Measurements from ENCODE around the gene CERK. TPM values are rescaled to one million over a fixed set of nuclear protein-coding genes. Genes with fewer than 3 reads are reported as not detected.
A peak's percentile ranks its signal among the peaks of the same experiment; 100 is the strongest.

Gene CERK
- total RNA-seq, 1 donor from 2014 or later: 29.5 TPM

GRCh38 chr22:46684706-46685105 is 53.3 kb downstream of the CERK start:
- H3K36me3 ChIP-seq (ENCODE audit: control insufficient read depth, insufficient read depth, low read length): peaks cover 2% of the 10 kb centered on the region
- DNase-seq (ENCODE audit: low read depth) (no peak), FAIRE-seq (no peak)
- H3K27me3 ChIP-seq (ENCODE audit: control insufficient read depth, insufficient read depth, low read length): no peaks in the 10 kb centered on the region
- no peak overlapping the region for H3K4me3 ChIP-seq (ENCODE audit: low read depth, low read length)
- no peak for TF ChIP-seq CTCF (IDR thresholded peaks at IDR 0.05; ENCODE audit: insufficient read depth, low read length, severe bottlenecking)

- no peaks in the 10 kb centered on the region for H3K27me3 ChIP-seq (ENCODE audit: control insufficient read depth, insufficient read depth, low read length)
- no peak overlapping the region for H3K4me3 ChIP-seq (ENCODE audit: low read depth, low read length)
- DNase-seq (ENCODE audit: low read depth): no peak
- no peak for FAIRE-seq
- TF ChIP-seq CTCF (IDR thresholded peaks at IDR 0.05; ENCODE audit: insufficient read depth, low read length, severe bottlenecking): no peak
- peaks cover 2% of the 10 kb centered on the region for H3K36me3 ChIP-seq (ENCODE audit: control insufficient read depth, insufficient read depth, low read length)
Measured at GRCh38 chr22:46682011-46682731, 55.9 kb downstream of the CERK start.

- DNase-seq (ENCODE audit: low read depth) (no peak), FAIRE-seq (no peak)
- Histone ChIP-seq H3K27me3 (ENCODE audit: control insufficient read depth, insufficient read depth, low read length) (no peaks in the 10 kb centered on the region), H3K36me3 (ENCODE audit: control insufficient read depth, insufficient read depth, low read length) (no peaks in the 10 kb centered on the region), H3K4me3 (ENCODE audit: low read depth, low read length) (no peak overlapping the region)
- peak; percentile 51 for TF ChIP-seq CTCF (IDR thresholded peaks at IDR 0.05; ENCODE audit: insufficient read depth, low read length, severe bottlenecking)
Measured at GRCh38 chr22:46681010-46681409, 57.0 kb downstream of the CERK start.

GRCh38 chr22:46679706-46680269 is 58.3 kb downstream of the CERK start:
- Histone ChIP-seq H3K27me3 (ENCODE audit: control insufficient read depth, insufficient read depth, low read length) (no peaks in the 10 kb centered on the region), H3K4me3 (ENCODE audit: low read depth, low read length) (no peak overlapping the region), H3K36me3 (ENCODE audit: control insufficient read depth, insufficient read depth, low read length) (no peaks in the 10 kb centered on the region)
- no peak for TF ChIP-seq CTCF (IDR thresholded peaks at IDR 0.05; ENCODE audit: insufficient read depth, low read length, severe bottlenecking)
- FAIRE-seq (no peak), DNase-seq (ENCODE audit: low read depth) (no peak)

GRCh38 chr22:46678785-46679700 is 59.0 kb downstream of the CERK start:
- no peak for TF ChIP-seq CTCF (IDR thresholded peaks at IDR 0.05; ENCODE audit: insufficient read depth, low read length, severe bottlenecking)
- Histone ChIP-seq H3K4me3 (ENCODE audit: low read depth, low read length) (no peak overlapping the region), H3K27me3 (ENCODE audit: control insufficient read depth, insufficient read depth, low read length) (no peaks in the 10 kb centered on the region), H3K36me3 (ENCODE audit: control insufficient read depth, insufficient read depth, low read length) (no peaks in the 10 kb centered on the region)
- DNase-seq (ENCODE audit: low read depth) (no peak), FAIRE-seq (no peak)
